HAP-1 (cell line): ENCODE results near the gene WDPCP.
"Not testable (repeated sequence)": the region's sequence is repeated elsewhere in the genome, so short reads cannot be mapped to it uniquely, and the experiment has no call there.

Experiments
- DNase-seq, 2 experiments: peaks; one replicate each; pipeline ENCODE4 v3.0.0-alpha.2; 2016 to 2020; ENCODE audit warnings: low spot score in 2 of 2
- H3K27me3 ChIP-seq: fragments of 250-450 bp; sonication (Bioruptor Pico); 2 replicates; pipeline ENCODE4 v1.5.1; 2020; ENCODE audit warnings: low read depth, mild to moderate bottlenecking, moderate library complexity
- H3K36me3 ChIP-seq: fragments of 250-450 bp; sonication (Bioruptor Pico); replicated peaks from 2 replicates; pipeline ENCODE4 v1.5.1; 2020; ENCODE audit warnings: mild to moderate bottlenecking
- H3K4me1 ChIP-seq: fragments of 250-450 bp; sonication (Bioruptor Pico); 2 replicates; pipeline ENCODE4 v1.5.1; 2020; ENCODE audit warnings: mild to moderate bottlenecking
- H3K4me3 ChIP-seq: fragments of 250-450 bp; sonication (Bioruptor Pico); 2 replicates; pipeline ENCODE4 v1.5.1; 2020; ENCODE audit warnings: mild to moderate bottlenecking, moderate library complexity
- H3K9me3 ChIP-seq: fragments of 250-450 bp; sonication (Bioruptor Pico); 2 replicates; pipeline ENCODE4 v1.5.1; 2020; ENCODE audit warnings: mild to moderate bottlenecking, moderate library complexity
- in situ Hi-C: fragments of 300-500 bp; cut with MboI; formaldehyde crosslinking; loops from 3 replicates; pipeline ENCODE4 v1.14.3; 2020; ENCODE audit warnings: low sequenced_read_pairs, inconsistent platforms, mixed read lengths

The WDPCP gene

DNA sequence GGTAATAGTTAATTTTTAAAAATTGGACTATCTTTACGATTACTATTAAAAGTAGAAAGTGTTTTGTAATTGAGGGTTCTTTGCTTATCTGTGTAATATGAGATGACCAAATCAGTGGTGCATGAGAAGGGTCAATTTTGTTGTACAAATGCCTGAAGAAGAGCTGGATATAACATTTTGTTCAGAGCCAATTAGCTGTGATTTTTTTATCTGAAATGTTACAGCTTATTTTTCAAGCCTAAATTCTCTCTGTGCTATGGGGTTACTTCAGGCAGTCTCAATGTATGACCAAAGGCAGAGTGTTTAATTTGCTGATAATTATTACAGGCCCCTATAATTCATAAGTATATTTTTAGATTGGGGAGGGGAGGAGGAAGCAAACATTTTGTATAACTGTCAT, 495.9 kb downstream of the WDPCP start:
- in situ Hi-C loops, result no loop called here
- H3K36me3 ChIP-seq, result no peaks in the 10 kb centered on the region
- no peaks in the 10 kb centered on the region for H3K9me3 ChIP-seq
- DNase-seq, result no peak
- no peak overlapping the region for H3K4me3 ChIP-seq
- H3K27me3 ChIP-seq, result no peaks in the 10 kb centered on the region
- no peaks in the 10 kb centered on the region; the same call in 1 of the 2 replicates for H3K4me1 ChIP-seq

DNA sequence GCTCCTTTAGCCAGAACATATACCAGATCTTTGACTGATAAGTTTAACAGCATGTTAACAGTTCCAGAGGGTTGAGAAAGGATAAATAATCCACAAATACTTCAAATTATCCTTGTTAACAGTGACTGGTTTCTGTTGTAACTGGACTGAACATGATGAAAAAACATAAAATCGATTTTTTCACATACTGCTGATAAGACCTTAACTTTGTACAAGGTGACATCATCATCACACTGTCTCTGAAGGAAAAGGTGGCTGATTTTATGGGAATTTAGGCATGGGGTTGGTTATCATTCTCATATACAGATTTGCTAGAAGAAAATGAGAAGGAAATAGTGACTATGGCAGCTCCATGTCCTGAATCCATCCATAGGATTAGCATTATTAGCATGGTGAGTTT, 501.6 kb downstream of the WDPCP start:
- H3K4me3 ChIP-seq, result no peak overlapping the region
- H3K36me3 ChIP-seq, result no peaks in the 10 kb centered on the region
- no peaks in the 10 kb centered on the region for H3K27me3 ChIP-seq
- DNase-seq, result no peak
- in situ Hi-C loops, result no loop called here
- no peaks in the 10 kb centered on the region for H3K9me3 ChIP-seq
- H3K4me1 ChIP-seq, result peaks cover 8% of the 10 kb centered on the region

DNA sequence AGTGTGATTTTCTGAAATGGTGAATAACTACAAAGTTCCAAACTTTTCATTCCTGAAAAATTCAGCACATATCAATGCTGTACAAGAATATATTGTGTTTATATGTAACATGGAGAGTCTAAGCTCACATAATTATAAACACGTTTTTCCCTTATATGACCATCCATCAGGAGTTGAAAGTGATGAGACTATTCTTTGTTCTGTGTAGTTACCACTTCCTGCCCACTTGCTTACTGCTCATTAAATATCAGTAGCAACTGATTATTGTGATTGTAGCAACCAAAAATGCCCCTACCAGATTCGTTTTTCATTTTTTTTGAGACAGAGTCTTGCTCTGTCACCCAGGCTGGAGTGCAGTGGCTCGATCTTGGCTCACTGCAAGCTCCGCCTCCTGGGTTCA, 506.9 kb downstream of the WDPCP start:
- H3K4me1 ChIP-seq, result peaks cover 8% of the 10 kb centered on the region
- no peaks in the 10 kb centered on the region for H3K9me3 ChIP-seq
- in situ Hi-C loops, result no loop called here
- DNase-seq, result no peak
- no peak overlapping the region for H3K4me3 ChIP-seq
- no peaks in the 10 kb centered on the region for H3K27me3 ChIP-seq
- no peaks in the 10 kb centered on the region for H3K36me3 ChIP-seq

DNA sequence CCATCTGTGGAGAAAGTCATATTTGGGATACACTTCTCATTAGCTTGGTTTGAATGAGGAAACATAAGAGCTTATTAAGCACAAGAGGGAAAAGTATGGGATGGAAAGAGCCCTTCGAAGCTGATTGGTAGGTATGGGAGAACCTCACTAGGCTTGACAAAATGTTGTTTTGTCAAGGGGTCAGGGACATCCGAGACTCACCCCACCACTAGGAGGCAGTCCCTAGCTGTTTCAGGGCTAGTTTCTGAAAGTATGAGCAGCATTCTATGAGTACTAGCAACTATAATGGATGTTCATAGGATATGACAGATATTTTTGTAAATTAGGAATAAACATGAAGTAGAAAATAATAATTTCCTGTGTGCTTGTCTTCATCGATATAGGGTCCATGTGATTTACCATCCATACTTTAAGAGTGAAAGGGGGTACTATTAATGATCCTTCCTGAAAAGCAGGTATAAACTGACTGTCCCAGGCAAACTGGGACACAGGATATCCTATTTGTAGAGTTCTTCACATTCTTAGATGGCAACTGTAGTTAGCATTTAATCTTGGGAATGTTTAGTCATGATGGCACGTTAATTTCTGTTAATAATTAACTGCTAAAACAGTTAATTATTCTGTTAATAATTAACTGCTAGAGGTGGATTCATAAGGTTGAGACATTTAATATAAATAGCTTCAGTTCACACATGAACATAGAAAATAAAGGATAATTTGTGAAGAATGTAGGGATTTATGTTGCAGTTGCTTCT, 509.2 kb downstream of the WDPCP start:
- in situ Hi-C loops, result no loop called here
- Histone ChIP-seq H3K4me3 (no peak overlapping the region), H3K27me3 (no peaks in the 10 kb centered on the region), H3K4me1 (no peaks in the 10 kb centered on the region), H3K36me3 (no peaks in the 10 kb centered on the region), H3K9me3 (no peaks in the 10 kb centered on the region)
- DNase-seq, result peak in 1 of 2 experiments; percentile 59

DNA sequence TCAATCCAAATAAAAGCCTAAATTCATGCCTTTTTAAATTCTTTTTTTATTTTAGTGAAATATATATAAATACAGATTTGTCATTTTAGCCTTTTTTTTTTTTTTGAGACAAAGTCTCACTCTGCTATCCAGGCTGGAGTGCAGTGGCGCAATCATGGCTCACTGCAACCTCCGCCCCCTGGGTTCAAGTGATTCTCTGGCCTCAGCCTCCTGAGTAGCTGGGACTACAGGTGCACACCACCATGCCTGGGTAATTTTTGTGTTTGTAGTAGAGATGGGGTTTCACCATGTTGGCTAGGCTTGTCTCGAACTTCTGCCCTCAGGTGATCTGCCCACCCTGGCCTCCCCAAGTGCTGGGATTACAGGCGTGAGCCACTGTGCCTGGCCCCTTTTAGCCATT, 513.9 kb downstream of the WDPCP start:
- H3K4me3 ChIP-seq, H3K36me3 ChIP-seq, H3K27me3 ChIP-seq, H3K4me1 ChIP-seq, DNase-seq, H3K9me3 ChIP-seq, in situ Hi-C loops: not testable (repeated sequence)

DNA sequence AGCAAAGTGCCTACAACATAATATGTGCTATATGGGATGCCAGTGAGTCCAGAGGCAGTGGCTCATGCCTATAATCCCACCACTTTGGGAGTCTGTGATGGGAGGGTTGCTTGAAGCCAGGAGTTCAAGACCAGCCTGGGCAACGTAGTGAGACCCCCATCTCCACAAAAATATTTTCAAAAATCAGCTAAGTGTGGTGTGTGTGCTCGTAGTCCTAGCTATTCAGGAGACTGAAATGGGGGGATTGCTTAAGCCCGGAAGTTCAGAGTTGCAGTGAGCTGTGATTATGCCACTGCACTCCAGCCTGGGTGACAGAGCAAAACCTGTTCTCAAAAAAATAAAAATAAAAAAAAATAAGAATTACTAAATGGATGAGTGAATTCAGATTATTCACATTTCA, 514.3 kb downstream of the WDPCP start:
- no peak overlapping the region for H3K4me3 ChIP-seq
- no peaks in the 10 kb centered on the region for H3K36me3 ChIP-seq
- H3K27me3 ChIP-seq, result no peaks in the 10 kb centered on the region
- in situ Hi-C loops, result no loop called here
- H3K9me3 ChIP-seq, result no peaks in the 10 kb centered on the region
- no peaks in the 10 kb centered on the region for H3K4me1 ChIP-seq
- DNase-seq, result no peak

DNA sequence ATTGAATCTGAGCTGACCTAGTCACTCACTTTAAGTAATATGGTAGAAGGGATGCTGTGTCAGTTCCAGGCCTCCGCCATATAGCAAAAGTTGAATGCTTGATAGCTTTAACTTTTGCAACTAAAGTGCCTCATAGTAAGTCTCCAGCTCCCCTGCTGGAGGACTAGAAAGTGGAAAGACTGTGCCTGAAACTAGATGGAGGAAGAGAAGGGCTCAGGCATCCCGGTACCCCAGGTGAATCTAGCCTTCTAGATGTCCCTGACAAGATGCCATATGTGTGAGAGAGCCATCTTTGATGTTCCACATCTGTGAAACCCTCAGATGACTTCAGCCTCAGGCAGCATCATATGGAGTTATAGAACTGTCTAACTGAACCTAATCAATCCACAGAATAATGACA, 516.6 kb downstream of the WDPCP start:
- Histone ChIP-seq H3K4me3 (no peak overlapping the region), H3K4me1 (no peaks in the 10 kb centered on the region), H3K9me3 (no peaks in the 10 kb centered on the region), H3K36me3 (no peaks in the 10 kb centered on the region), H3K27me3 (no peaks in the 10 kb centered on the region)
- DNase-seq, result no peak
- in situ Hi-C loops, result no loop called here
